ENCODE measurements around the gene EML4.

Gene EML4

GRCh38 chr2:42141687-42142546 lies 27.2 kb upstream of the EML4 start:
- no peak for TF ChIP-seq CTCF (conservative IDR thresholded peaks at IDR 0.05; ENCODE audit: low read length)
- TF ChIP-seq EZH2phosphoT487 (IDR thresholded peaks at IDR 0.05; ENCODE audit: borderline replicate concordance), result no peak
- H2AFZ ChIP-seq (ENCODE audit: low read length), result peak overlapping the region; percentile 87
- H3K9ac ChIP-seq (ENCODE audit: low read depth, low read length, poor library complexity, severe bottlenecking), result peak overlapping the region; percentile 59
- H3K36me3 ChIP-seq (ENCODE audit: insufficient read depth, low read length), result no peaks in the 10 kb centered on the region
- H3F3A ChIP-seq (ENCODE audit: low read depth), result peaks cover 6% of the 10 kb centered on the region; the same call in 1 of the 2 replicates
- no peaks in the 10 kb centered on the region for H3K27me3 ChIP-seq (ENCODE audit: insufficient read depth, low read length, poor library complexity, severe bottlenecking)
- peaks cover 27% of the 10 kb centered on the region for H3K4me1 ChIP-seq (ENCODE audit: insufficient read depth, low read length, poor library complexity, severe bottlenecking)
- H3K4me3 ChIP-seq (ENCODE audit: low read length, poor library complexity, severe bottlenecking), result peak overlapping the region; percentile 57
- H3K79me2 ChIP-seq (ENCODE audit: insufficient read depth, low read length), result no peaks in the 10 kb centered on the region
- H3K4me2 ChIP-seq (ENCODE audit: low read depth, low read length, poor library complexity, severe bottlenecking), result peak overlapping the region; percentile 68
- no peaks in the 10 kb centered on the region for H3K9me3 ChIP-seq (ENCODE audit: insufficient read depth, low read depth, low read length)
- no peaks in the 10 kb centered on the region for H3K9me2 ChIP-seq (replicated peaks; ENCODE audit: low read depth, low read length)
- H4K20me1 ChIP-seq (ENCODE audit: insufficient read depth, low read length, poor library complexity, severe bottlenecking), result no peaks in the 10 kb centered on the region

- H3K4me2 ChIP-seq (ENCODE audit: low read depth, low read length, poor library complexity, severe bottlenecking), result peak overlapping the region; percentile 68
- no peaks in the 10 kb centered on the region for H3K36me3 ChIP-seq (ENCODE audit: insufficient read depth, low read length)
- H2AFZ ChIP-seq (ENCODE audit: low read length), result peak overlapping the region; percentile 87
- H3K9ac ChIP-seq (ENCODE audit: low read depth, low read length, poor library complexity, severe bottlenecking), result peak overlapping the region; percentile 59
- no peaks in the 10 kb centered on the region for H3K79me2 ChIP-seq (ENCODE audit: insufficient read depth, low read length)
- H3K9me3 ChIP-seq (ENCODE audit: insufficient read depth, low read depth, low read length), result no peaks in the 10 kb centered on the region
- no peaks in the 10 kb centered on the region for H4K20me1 ChIP-seq (ENCODE audit: insufficient read depth, low read length, poor library complexity, severe bottlenecking)
- H3K9me2 ChIP-seq (replicated peaks; ENCODE audit: low read depth, low read length), result no peaks in the 10 kb centered on the region
- H3K4me3 ChIP-seq (ENCODE audit: low read length, poor library complexity, severe bottlenecking), result peak overlapping the region; percentile 57
- H3K27me3 ChIP-seq (ENCODE audit: insufficient read depth, low read length, poor library complexity, severe bottlenecking), result no peaks in the 10 kb centered on the region
- H3F3A ChIP-seq (ENCODE audit: low read depth), result peaks cover 6% of the 10 kb centered on the region; the same call in 1 of the 2 replicates
- TF ChIP-seq EZH2phosphoT487 (IDR thresholded peaks at IDR 0.05; ENCODE audit: borderline replicate concordance) (no peak), CTCF (conservative IDR thresholded peaks at IDR 0.05; ENCODE audit: low read length) (no peak)
- peaks cover 20% of the 10 kb centered on the region for H3K4me1 ChIP-seq (ENCODE audit: insufficient read depth, low read length, poor library complexity, severe bottlenecking)
These were observed 26.5 kb upstream of the EML4 start for GRCh38 chr2:42142547-42143184.

DNA sequence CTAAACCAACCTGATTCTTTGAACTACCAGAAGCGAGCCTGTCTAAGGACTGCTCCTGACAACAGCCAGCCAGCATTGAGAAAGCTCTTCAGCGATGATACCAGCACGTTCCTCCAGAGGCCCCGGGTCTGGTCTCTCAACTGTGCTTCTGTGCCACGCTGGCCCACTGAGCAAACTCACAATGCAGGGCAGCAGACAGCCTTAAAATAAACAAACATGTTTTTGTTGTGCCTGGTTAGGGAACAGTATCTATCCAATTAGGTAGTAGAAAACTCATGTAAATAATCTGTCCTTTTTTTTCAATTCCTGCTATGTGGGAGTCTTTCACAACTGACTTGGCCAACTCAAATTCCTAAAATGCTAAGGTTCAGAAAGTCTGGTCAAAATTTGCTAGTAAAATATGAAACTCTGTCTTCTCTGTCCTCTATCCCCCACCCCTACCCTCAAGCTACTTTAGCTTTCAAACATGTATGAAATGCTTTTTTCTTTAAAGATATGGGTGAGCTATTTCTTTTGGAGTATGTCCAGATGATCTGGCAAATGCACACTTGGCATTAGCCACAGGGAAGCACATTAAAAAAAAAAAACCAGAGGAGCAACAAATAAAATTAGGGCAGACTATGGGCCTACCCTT lies 21.4 kb upstream of the EML4 start:
- Histone ChIP-seq H3K27me3 (ENCODE audit: insufficient read depth, low read length, poor library complexity, severe bottlenecking) (no peaks in the 10 kb centered on the region), H2AFZ (ENCODE audit: low read length) (no peak overlapping the region; the same call in 1 of the 2 replicates), H3K4me3 (ENCODE audit: low read length, poor library complexity, severe bottlenecking) (no peak overlapping the region), H4K20me1 (ENCODE audit: insufficient read depth, low read length, poor library complexity, severe bottlenecking) (no peaks in the 10 kb centered on the region), H3F3A (ENCODE audit: low read depth) (no peaks in the 10 kb centered on the region), H3K79me2 (ENCODE audit: insufficient read depth, low read length) (no peaks in the 10 kb centered on the region), H3K36me3 (ENCODE audit: insufficient read depth, low read length) (no peaks in the 10 kb centered on the region), H3K9ac (ENCODE audit: low read depth, low read length, poor library complexity, severe bottlenecking) (no peak overlapping the region), H3K9me2 (replicated peaks; ENCODE audit: low read depth, low read length) (no peaks in the 10 kb centered on the region), H3K4me1 (ENCODE audit: insufficient read depth, low read length, poor library complexity, severe bottlenecking) (peaks cover 3% of the 10 kb centered on the region), H3K9me3 (ENCODE audit: insufficient read depth, low read depth, low read length) (no peaks in the 10 kb centered on the region), H3K4me2 (ENCODE audit: low read depth, low read length, poor library complexity, severe bottlenecking) (no peak overlapping the region)
- TF ChIP-seq EZH2phosphoT487 (IDR thresholded peaks at IDR 0.05; ENCODE audit: borderline replicate concordance), result no peak
- no peak for TF ChIP-seq CTCF (conservative IDR thresholded peaks at IDR 0.05; ENCODE audit: low read length)
